Measurements from ENCODE around the gene NTN3.
A peak's percentile ranks its signal among the peaks of the same experiment; 100 is the strongest.

NTN3 gene

GRCh38 chr16:2482249-2482648 lies 11.2 kb downstream of the NTN3 start:
- no peak overlapping the region for H3K4me2 ChIP-seq (ENCODE audit: insufficient read depth, low read length)
- no peak overlapping the region for H3K27ac ChIP-seq (ENCODE audit: low read length)
- no peak overlapping the region for H3K9ac ChIP-seq (ENCODE audit: low read depth, low read length)
- H3K9me3 ChIP-seq (ENCODE audit: insufficient read depth, low read length, severe bottlenecking) = no peaks in the 10 kb centered on the region
- H2AFZ ChIP-seq (ENCODE audit: low read depth, low read length) = no peak overlapping the region
- no peak overlapping the region for H3K4me3 ChIP-seq (ENCODE audit: low read depth in 1 of 2, low read length in 2 of 2)
- peaks cover 86% of the 10 kb centered on the region for H4K20me1 ChIP-seq (ENCODE audit: insufficient read depth, low read length)
- no peaks in the 10 kb centered on the region for H3K27me3 ChIP-seq (ENCODE audit: insufficient read depth, low read length, poor library complexity)
- H3K79me2 ChIP-seq (ENCODE audit: insufficient read depth, low read length) = peaks cover 84% of the 10 kb centered on the region
- H3K4me1 ChIP-seq (ENCODE audit: insufficient read depth, low read length) = no peaks in the 10 kb centered on the region
- H3K36me3 ChIP-seq (ENCODE audit: insufficient read depth, low read length) = peaks cover 7% of the 10 kb centered on the region; the same call in 1 of the 2 replicates
- TF ChIP-seq EZH2 (IDR thresholded peaks at IDR 0.05; ENCODE audit: borderline replicate concordance, low read depth, low read length, severe bottlenecking) (no peak), CTCF (IDR thresholded peaks at IDR 0.05; ENCODE audit: borderline replicate concordance, extremely low read depth, low read length, poor library complexity, severe bottlenecking) (no peak)
- ATAC-seq (ENCODE audit: insufficient read depth, low read depth) (no peak), DNase-seq (no peak)

- TF ChIP-seq EZH2 (IDR thresholded peaks at IDR 0.05; ENCODE audit: borderline replicate concordance, low read depth, low read length, severe bottlenecking) (no peak), CTCF (IDR thresholded peaks at IDR 0.05; ENCODE audit: borderline replicate concordance, extremely low read depth, low read length, poor library complexity, severe bottlenecking) (no peak)
- H3K36me3 ChIP-seq (ENCODE audit: insufficient read depth, low read length) = peaks cover 7% of the 10 kb centered on the region; the same call in 1 of the 2 replicates
- no peak overlapping the region for H3K4me3 ChIP-seq (ENCODE audit: low read depth in 1 of 2, low read length in 2 of 2)
- H3K27ac ChIP-seq (ENCODE audit: low read length) = no peak overlapping the region
- no peak overlapping the region for H3K4me2 ChIP-seq (ENCODE audit: insufficient read depth, low read length)
- peak; percentile 24; the same call in 1 of the 3 replicates for ATAC-seq (ENCODE audit: insufficient read depth, low read depth)
- H3K27me3 ChIP-seq (ENCODE audit: insufficient read depth, low read length, poor library complexity) = no peaks in the 10 kb centered on the region
- no peaks in the 10 kb centered on the region for H3K9me3 ChIP-seq (ENCODE audit: insufficient read depth, low read length, severe bottlenecking)
- H3K4me1 ChIP-seq (ENCODE audit: insufficient read depth, low read length) = no peaks in the 10 kb centered on the region
- peaks cover 85% of the 10 kb centered on the region for H4K20me1 ChIP-seq (ENCODE audit: insufficient read depth, low read length)
- H3K9ac ChIP-seq (ENCODE audit: low read depth, low read length) = no peak overlapping the region
- H3K79me2 ChIP-seq (ENCODE audit: insufficient read depth, low read length) = peaks cover 84% of the 10 kb centered on the region
- H2AFZ ChIP-seq (ENCODE audit: low read depth, low read length) = no peak overlapping the region
- DNase-seq = no peak
Measured at GRCh38 chr16:2482708-2483534, 11.8 kb downstream of the NTN3 start.

GRCh38 chr16:2483939-2484897 lies 13.1 kb downstream of the NTN3 start:
- Histone ChIP-seq H3K4me2 (ENCODE audit: insufficient read depth, low read length) (no peak overlapping the region), H3K36me3 (ENCODE audit: insufficient read depth, low read length) (peaks cover 7% of the 10 kb centered on the region; the same call in 1 of the 2 replicates), H3K27ac (ENCODE audit: low read length) (no peak overlapping the region), H2AFZ (ENCODE audit: low read depth, low read length) (no peak overlapping the region), H4K20me1 (ENCODE audit: insufficient read depth, low read length) (peaks cover 79% of the 10 kb centered on the region), H3K4me3 (ENCODE audit: low read depth in 1 of 2, low read length in 2 of 2) (no peak overlapping the region), H3K79me2 (ENCODE audit: insufficient read depth, low read length) (peaks cover 78% of the 10 kb centered on the region), H3K9me3 (ENCODE audit: insufficient read depth, low read length, severe bottlenecking) (no peaks in the 10 kb centered on the region), H3K9ac (ENCODE audit: low read depth, low read length) (no peak overlapping the region), H3K27me3 (ENCODE audit: insufficient read depth, low read length, poor library complexity) (no peaks in the 10 kb centered on the region), H3K4me1 (ENCODE audit: insufficient read depth, low read length) (no peaks in the 10 kb centered on the region)
- no peak for TF ChIP-seq CTCF (IDR thresholded peaks at IDR 0.05; ENCODE audit: borderline replicate concordance, extremely low read depth, low read length, poor library complexity, severe bottlenecking)
- TF ChIP-seq EZH2 (IDR thresholded peaks at IDR 0.05; ENCODE audit: borderline replicate concordance, low read depth, low read length, severe bottlenecking) = no peak
- DNase-seq = no peak
- no peak for ATAC-seq (ENCODE audit: insufficient read depth, low read depth)
